HG03439 (cell line): ENCODE results near the gene SPACA5B.
"Not testable (repeated sequence)": the region's sequence is repeated elsewhere in the genome, so short reads cannot be mapped to it uniquely, and the experiment has no call there.

Experiments
- ATAC-seq: cut with Tn5 transposase; IDR thresholded peaks from one replicate; pipeline ENCODE4 v1.9.1; 2021; ENCODE audit warnings: mild to moderate bottlenecking, moderate library complexity; ENCODE audit not compliant: unreplicated experiment

The SPACA5B gene

GRCh38 chrX:48130326-48130725, at the start of gene SPACA5B:
SPACA5B (plus strand) TSS chrX:48130626; CDS start chrX:48130688, 62 bp downstream.
- not testable (repeated sequence) for ATAC-seq

GRCh38 chrX:48083212-48083611, 47.2 kb upstream of the SPACA5B start:
- no peak for ATAC-seq

- no peak for ATAC-seq
Measured at GRCh38 chrX:48083706-48084105, 46.7 kb upstream of the SPACA5B start.

GRCh38 chrX:48086082-48086481, 44.3 kb upstream of the SPACA5B start:
- ATAC-seq, result no peak

- no peak for ATAC-seq
Measured at GRCh38 chrX:48090123-48090522, 40.3 kb upstream of the SPACA5B start.

- not testable (repeated sequence) for ATAC-seq
Measured at GRCh38 chrX:48092558-48092957, 37.9 kb upstream of the SPACA5B start.

GRCh38 chrX:48101443-48101842, 29.0 kb upstream of the SPACA5B start:
- ATAC-seq, result no peak

- ATAC-seq, result no peak
Measured at GRCh38 chrX:48102874-48103374, 27.5 kb upstream of the SPACA5B start.

- no peak for ATAC-seq
Measured at GRCh38 chrX:48107717-48108116, 22.7 kb upstream of the SPACA5B start.

GRCh38 chrX:48125286-48125685, 5.1 kb upstream of the SPACA5B start:
- ATAC-seq, result not testable (repeated sequence)

- not testable (repeated sequence) for ATAC-seq
Measured at GRCh38 chrX:48132308-48132844, 1.9 kb downstream of the SPACA5B start.

- not testable (repeated sequence) for ATAC-seq
Measured at GRCh38 chrX:48139076-48139475, 8.7 kb downstream of the SPACA5B start.

- not testable (repeated sequence) for ATAC-seq
Measured at GRCh38 chrX:48141810-48142508, 11.5 kb downstream of the SPACA5B start.

- not testable (repeated sequence) for ATAC-seq
Measured at GRCh38 chrX:48142697-48143096, 12.3 kb downstream of the SPACA5B start.

GRCh38 chrX:48153769-48154168, 23.3 kb downstream of the SPACA5B start:
- ATAC-seq, result no peak

GRCh38 chrX:48154796-48155195, 24.4 kb downstream of the SPACA5B start:
- ATAC-seq, result no peak

- ATAC-seq, result no peak
Measured at GRCh38 chrX:48156014-48156413, 25.6 kb downstream of the SPACA5B start.

- ATAC-seq, result no peak
Measured at GRCh38 chrX:48165241-48165640, 34.8 kb downstream of the SPACA5B start.

- ATAC-seq, result not testable (repeated sequence)
Measured at GRCh38 chrX:48166322-48166721, 35.9 kb downstream of the SPACA5B start.

- no peak for ATAC-seq
Measured at GRCh38 chrX:48179691-48180090, 49.3 kb downstream of the SPACA5B start.

- ATAC-seq, result no peak
Measured at GRCh38 chrX:48180811-48181210, 50.4 kb downstream of the SPACA5B start.

- not testable (repeated sequence) for ATAC-seq
Measured at GRCh38 chrX:48181882-48182281, 51.5 kb downstream of the SPACA5B start.
